PC-3 (cell line): ENCODE data around the gene PRPSAP2.

ENCODE experiments used
- EZH2 ChIP-seq: fragments of 300-600 bp; sonication (generic); IDR thresholded peaks from one replicate; pipeline ENCODE4 v1.6.1; 2017; ENCODE audit warnings: antibody characterized with exemption, mild to moderate bottlenecking, low read length; ENCODE audit not compliant: unreplicated experiment
- TF ChIP-seq, protein P1 (sequence below): fragments of 300-600 bp; sonication (generic); conservative IDR thresholded peaks from 2 replicates; pipeline ENCODE4 v1.5.1; 2017; ENCODE audit warnings: antibody characterized with exemption, low read depth, mild to moderate bottlenecking, low read length

DNA sequence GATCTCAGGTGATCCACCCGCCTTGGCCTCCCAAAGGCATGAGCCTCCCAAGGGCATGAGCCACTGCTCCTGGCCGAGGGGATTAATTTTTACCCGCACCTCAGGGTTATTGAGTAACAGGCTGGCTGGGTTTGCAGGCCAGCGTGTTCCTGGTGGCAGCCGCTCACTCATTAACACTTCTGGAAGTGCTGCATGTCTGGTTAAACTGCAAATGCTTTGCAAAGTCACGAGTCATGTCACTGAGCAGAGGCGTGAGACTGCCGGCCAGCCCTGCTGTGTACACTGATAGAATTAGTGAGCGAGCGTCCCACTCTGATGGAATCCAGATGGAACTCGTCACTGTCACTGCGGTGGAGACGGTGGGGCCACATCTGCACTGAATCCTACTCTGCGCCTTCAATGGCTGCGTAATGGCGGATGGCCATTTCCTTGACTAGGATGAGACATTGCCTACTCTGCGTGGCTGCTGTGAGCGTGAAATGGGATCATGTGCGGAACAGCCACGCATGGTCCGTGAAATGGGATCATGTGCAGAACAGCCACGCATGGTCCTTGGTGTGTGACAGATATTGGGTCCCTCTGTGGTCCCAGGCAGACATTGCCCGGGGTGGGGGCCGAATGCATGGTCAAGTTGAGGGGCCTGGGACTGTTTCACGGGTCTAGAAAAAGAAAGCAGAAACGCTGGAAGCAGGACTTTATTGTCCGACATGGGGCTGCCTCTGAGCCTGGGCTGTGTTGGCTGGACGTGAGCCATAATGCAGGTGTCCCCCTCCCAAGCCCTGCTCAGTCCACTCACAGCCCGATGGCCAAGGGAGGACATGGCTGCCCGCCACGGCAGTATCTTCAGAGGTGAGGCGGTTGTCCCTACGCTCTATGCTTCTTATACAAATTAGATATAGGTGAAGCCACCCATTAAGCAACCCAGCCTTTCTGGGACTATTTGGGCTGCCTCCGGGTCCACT lies 93.3 kb downstream of the PRPSAP2 start:
- TF ChIP-seq, protein P1, sequence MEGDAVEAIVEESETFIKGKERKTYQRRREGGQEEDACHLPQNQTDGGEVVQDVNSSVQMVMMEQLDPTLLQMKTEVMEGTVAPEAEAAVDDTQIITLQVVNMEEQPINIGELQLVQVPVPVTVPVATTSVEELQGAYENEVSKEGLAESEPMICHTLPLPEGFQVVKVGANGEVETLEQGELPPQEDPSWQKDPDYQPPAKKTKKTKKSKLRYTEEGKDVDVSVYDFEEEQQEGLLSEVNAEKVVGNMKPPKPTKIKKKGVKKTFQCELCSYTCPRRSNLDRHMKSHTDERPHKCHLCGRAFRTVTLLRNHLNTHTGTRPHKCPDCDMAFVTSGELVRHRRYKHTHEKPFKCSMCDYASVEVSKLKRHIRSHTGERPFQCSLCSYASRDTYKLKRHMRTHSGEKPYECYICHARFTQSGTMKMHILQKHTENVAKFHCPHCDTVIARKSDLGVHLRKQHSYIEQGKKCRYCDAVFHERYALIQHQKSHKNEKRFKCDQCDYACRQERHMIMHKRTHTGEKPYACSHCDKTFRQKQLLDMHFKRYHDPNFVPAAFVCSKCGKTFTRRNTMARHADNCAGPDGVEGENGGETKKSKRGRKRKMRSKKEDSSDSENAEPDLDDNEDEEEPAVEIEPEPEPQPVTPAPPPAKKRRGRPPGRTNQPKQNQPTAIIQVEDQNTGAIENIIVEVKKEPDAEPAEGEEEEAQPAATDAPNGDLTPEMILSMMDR: no peak
- no peak for TF ChIP-seq EZH2
